GM18909 (cell line): Measurements from ENCODE around the gene RMDN2.
"Not testable (repeated sequence)": the region's sequence is repeated elsewhere in the genome, so short reads cannot be mapped to it uniquely, and the experiment has no call there.

Experiments
- ATAC-seq: cut with Tn5 transposase; IDR thresholded peaks from one replicate; pipeline ENCODE4 v1.9.1; 2021; ENCODE audit warnings: mild to moderate bottlenecking; ENCODE audit not compliant: unreplicated experiment, poor library complexity

The RMDN2 gene

GRCh38 chr2:37926635-37927034 lies 1.5 kb downstream of the RMDN2 start:
- no peak for ATAC-seq

- no peak for ATAC-seq
Measured at GRCh38 chr2:37928377-37928776, 3.3 kb downstream of the RMDN2 start.

GRCh38 chr2:37930392-37930791 lies 5.3 kb downstream of the RMDN2 start:
- ATAC-seq, result not testable (repeated sequence)

GRCh38 chr2:37932873-37933272 lies 7.8 kb downstream of the RMDN2 start:
- not testable (repeated sequence) for ATAC-seq

- ATAC-seq, result peak; percentile 90
Measured at GRCh38 chr2:37934591-37935513, 9.8 kb downstream of the RMDN2 start.

- ATAC-seq, result not testable (repeated sequence)
Measured at GRCh38 chr2:37937568-37937967, 12.5 kb downstream of the RMDN2 start.

- ATAC-seq, result not testable (repeated sequence)
Measured at GRCh38 chr2:37941267-37941666, 16.2 kb downstream of the RMDN2 start.

GRCh38 chr2:37944268-37944667 lies 19.2 kb downstream of the RMDN2 start:
- no peak for ATAC-seq

GRCh38 chr2:37947306-37947705 lies 22.2 kb downstream of the RMDN2 start:
- no peak for ATAC-seq

- ATAC-seq, result not testable (repeated sequence)
Measured at GRCh38 chr2:37962018-37962739, 37.1 kb downstream of the RMDN2 start.

- not testable (repeated sequence) for ATAC-seq
Measured at GRCh38 chr2:37962740-37963121, 37.6 kb downstream of the RMDN2 start.

GRCh38 chr2:37963901-37964300 lies 38.8 kb downstream of the RMDN2 start:
- ATAC-seq, result not testable (repeated sequence)

GRCh38 chr2:37966326-37966725 lies 41.2 kb downstream of the RMDN2 start:
- ATAC-seq, result no peak

- ATAC-seq, result no peak
Measured at GRCh38 chr2:37969731-37970130, 44.6 kb downstream of the RMDN2 start.

GRCh38 chr2:37971971-37972370 lies 46.9 kb downstream of the RMDN2 start:
- ATAC-seq, result no peak

GRCh38 chr2:37973615-37974353 lies 48.7 kb downstream of the RMDN2 start:
- ATAC-seq, result no peak

- no peak for ATAC-seq
Measured at GRCh38 chr2:37975808-37976207, 50.7 kb downstream of the RMDN2 start.

- ATAC-seq, result no peak
Measured at GRCh38 chr2:37976411-37976810, 51.3 kb downstream of the RMDN2 start.

- ATAC-seq, result no peak
Measured at GRCh38 chr2:37982147-37982582, 57.1 kb downstream of the RMDN2 start.

GRCh38 chr2:37982847-37983246 lies 57.8 kb downstream of the RMDN2 start:
- no peak for ATAC-seq

GRCh38 chr2:37983719-37984118 lies 58.6 kb downstream of the RMDN2 start:
- ATAC-seq, result no peak
